HG02759 (cell line): ENCODE measurements around the gene SRGAP3.

ENCODE experiments used
- ATAC-seq: cut with Tn5 transposase; IDR thresholded peaks from one replicate; pipeline ENCODE4 v1.9.1; 2021; ENCODE audit warnings: mild to moderate bottlenecking, moderate library complexity; ENCODE audit not compliant: unreplicated experiment

Gene SRGAP3

GRCh38 chr3:9121366-9122001 is 128.0 kb downstream of the SRGAP3 start:
- ATAC-seq = no peak

GRCh38 chr3:9119331-9119730 is 130.1 kb downstream of the SRGAP3 start:
- no peak for ATAC-seq

GRCh38 chr3:9118222-9118621 is 131.2 kb downstream of the SRGAP3 start:
- no peak for ATAC-seq

GRCh38 chr3:9117220-9117619 is 132.2 kb downstream of the SRGAP3 start:
- no peak for ATAC-seq

GRCh38 chr3:9116336-9116735 is 133.1 kb downstream of the SRGAP3 start:
- no peak for ATAC-seq

GRCh38 chr3:9115336-9115735 is 134.1 kb downstream of the SRGAP3 start:
- no peak for ATAC-seq

GRCh38 chr3:9113040-9113439 is 136.4 kb downstream of the SRGAP3 start:
- ATAC-seq = no peak

GRCh38 chr3:9111866-9112265 is 137.6 kb downstream of the SRGAP3 start:
- ATAC-seq = no peak

GRCh38 chr3:9111417-9111816 is 138.0 kb downstream of the SRGAP3 start:
- no peak for ATAC-seq

- ATAC-seq = no peak
Observed at GRCh38 chr3:9110802-9111201, 138.6 kb downstream of the SRGAP3 start.

- ATAC-seq = no peak
Observed at GRCh38 chr3:9110316-9110715, 139.1 kb downstream of the SRGAP3 start.

GRCh38 chr3:9109568-9109914 is 139.9 kb downstream of the SRGAP3 start:
- ATAC-seq = no peak

GRCh38 chr3:9108876-9109567 is 140.4 kb downstream of the SRGAP3 start:
- no peak for ATAC-seq

GRCh38 chr3:9107738-9108137 is 141.7 kb downstream of the SRGAP3 start:
- no peak for ATAC-seq

- no peak for ATAC-seq
Observed at GRCh38 chr3:9105421-9105820, 144.0 kb downstream of the SRGAP3 start.

GRCh38 chr3:9104121-9104520 is 145.3 kb downstream of the SRGAP3 start:
- no peak for ATAC-seq

GRCh38 chr3:9102240-9102981 is 147.0 kb downstream of the SRGAP3 start:
- ATAC-seq = no peak

GRCh38 chr3:9101286-9101685 is 148.2 kb downstream of the SRGAP3 start:
- no peak for ATAC-seq

GRCh38 chr3:9100513-9100894 is 148.9 kb downstream of the SRGAP3 start:
- no peak for ATAC-seq

- ATAC-seq = no peak
Observed at GRCh38 chr3:9099702-9100512, 149.5 kb downstream of the SRGAP3 start.
